ENCODE measurements around the gene TBC1D16. TPM values are rescaled to one million over a fixed set of nuclear protein-coding genes. Genes with fewer than 3 reads are reported as not detected.

The TBC1D16 gene
- total RNA-seq, 1 experiment from 2014 or later = 85.8 TPM

GRCh38 chr17:79939755-79940458 lies 95.8 kb downstream of the TBC1D16 start:
- Histone ChIP-seq H4K91ac (ENCODE audit: insufficient read length, low read depth, low read length) (no peak overlapping the region), H3K27me3 (ENCODE audit: insufficient read depth, low read length) (no peaks in the 10 kb centered on the region), H4K5ac (ENCODE audit: insufficient read length, low read depth, low read length) (no peak overlapping the region), H3K9ac (ENCODE audit: extremely low read depth, insufficient read length, low read length) (no peak overlapping the region), H4K20me1 (ENCODE audit: control insufficient read depth, insufficient read depth, insufficient read length) (no peaks in the 10 kb centered on the region), H2BK20ac (ENCODE audit: low read depth, low read length, poor library complexity, severe bottlenecking) (no peak overlapping the region), H2BK15ac (ENCODE audit: low read depth, low read length) (no peak overlapping the region), H3K4ac (ENCODE audit: low read depth, low read length) (no peak overlapping the region), H3K23me2 (ENCODE audit: insufficient read length, low read depth, low read length, poor library complexity, severe bottlenecking) (no peaks in the 10 kb centered on the region), H2BK120ac (ENCODE audit: low read depth, low read length, poor library complexity, severe bottlenecking) (no peak overlapping the region), H3K79me1 (ENCODE audit: insufficient read depth, low read depth, low read length, poor library complexity, severe bottlenecking) (no peaks in the 10 kb centered on the region), H3K18ac (ENCODE audit: insufficient read length, low read depth, low read length) (no peak overlapping the region), H3K9me3 (ENCODE audit: control insufficient read depth, low read depth, low read length) (no peaks in the 10 kb centered on the region), H3K4me2 (ENCODE audit: insufficient read depth, insufficient read length, low read length) (no peak overlapping the region), H2BK5ac (ENCODE audit: insufficient read length, low read length) (no peak overlapping the region), H2BK12ac (ENCODE audit: insufficient read length, low read depth, low read length) (no peak overlapping the region), H3K79me2 (ENCODE audit: insufficient read depth, low read length) (no peaks in the 10 kb centered on the region), H4K8ac (replicated peaks; ENCODE audit: insufficient read length, low read depth, low read length) (no peak overlapping the region), H3K4me1 (ENCODE audit: insufficient read depth, low read length) (no peaks in the 10 kb centered on the region), H3K27ac (ENCODE audit: insufficient read length, low read depth, low read length) (no peak overlapping the region), H3K56ac (ENCODE audit: insufficient read length, low read depth, low read length) (no peak overlapping the region), H2AFZ (ENCODE audit: low read length) (no peak overlapping the region), H3K23ac (ENCODE audit: insufficient read length, low read depth, low read length) (no peak overlapping the region), H2AK5ac (ENCODE audit: insufficient read length, low read length) (no peak overlapping the region), H3T11ph (ENCODE audit: low read length) (no peak overlapping the region), H3K14ac (ENCODE audit: insufficient read depth, low read length) (no peak overlapping the region)
- Mint-ChIP-seq H3K36me3 (ENCODE audit: insufficient read depth in 1 of 3, low read depth in 3 of 3) (peaks cover 32 to 48% (median 41%) of the 10 kb centered on the region in 3 experiments), H3K4me3 (no peak overlapping the region), H3K27ac (peak overlapping the region in 1 of 3 experiments; percentile 45; a peak in 1 of 7 replicates), H3K27me3 (ENCODE audit: low read depth) (no peaks in the 10 kb centered on the region; the same call in 1 of the 2 replicates), H3K4me1 (peaks cover 34 to 48% of the 10 kb centered on the region in 2 experiments), H3K9me3 (no peaks in the 10 kb centered on the region)
- DNase-seq = no peak
- TF ChIP-seq CTCF (conservative IDR thresholded peaks at IDR 0.05) = no peak
- WGBS (ENCODE audit: extremely low coverage, insufficient read length, low lambda C conversion rate) = no CpG with 5 or more reads among the region's 25 CpGs
